Measurements from ENCODE around the gene HOXD8. TPM values are rescaled to one million over a fixed set of nuclear protein-coding genes. Genes with fewer than 3 reads are reported as not detected.

Gene HOXD8
- total RNA-seq, 1 donor from 2014 or later, result 0.58 TPM

- DNase-seq (ENCODE audit: low spot score in 2 of 2, unreplicated experiment in 2 of 2), result no peak
- Mint-ChIP-seq H3K36me3 (no peaks in the 10 kb centered on the region), H3K27ac (no peak overlapping the region), H3K27me3 (ENCODE audit: low read depth) (peaks cover 98% of the 10 kb centered on the region), H3K4me3 (peak overlapping the region; percentile 58), H3K9me3 (no peaks in the 10 kb centered on the region), H3K4me1 (peaks cover 13% of the 10 kb centered on the region)
- no peak for TF ChIP-seq CTCF (IDR thresholded peaks at IDR 0.05; ENCODE audit: unreplicated experiment)
Measured at GRCh38 chr2:176123411-176124109, 5.9 kb upstream of the HOXD8 start.

DNA sequence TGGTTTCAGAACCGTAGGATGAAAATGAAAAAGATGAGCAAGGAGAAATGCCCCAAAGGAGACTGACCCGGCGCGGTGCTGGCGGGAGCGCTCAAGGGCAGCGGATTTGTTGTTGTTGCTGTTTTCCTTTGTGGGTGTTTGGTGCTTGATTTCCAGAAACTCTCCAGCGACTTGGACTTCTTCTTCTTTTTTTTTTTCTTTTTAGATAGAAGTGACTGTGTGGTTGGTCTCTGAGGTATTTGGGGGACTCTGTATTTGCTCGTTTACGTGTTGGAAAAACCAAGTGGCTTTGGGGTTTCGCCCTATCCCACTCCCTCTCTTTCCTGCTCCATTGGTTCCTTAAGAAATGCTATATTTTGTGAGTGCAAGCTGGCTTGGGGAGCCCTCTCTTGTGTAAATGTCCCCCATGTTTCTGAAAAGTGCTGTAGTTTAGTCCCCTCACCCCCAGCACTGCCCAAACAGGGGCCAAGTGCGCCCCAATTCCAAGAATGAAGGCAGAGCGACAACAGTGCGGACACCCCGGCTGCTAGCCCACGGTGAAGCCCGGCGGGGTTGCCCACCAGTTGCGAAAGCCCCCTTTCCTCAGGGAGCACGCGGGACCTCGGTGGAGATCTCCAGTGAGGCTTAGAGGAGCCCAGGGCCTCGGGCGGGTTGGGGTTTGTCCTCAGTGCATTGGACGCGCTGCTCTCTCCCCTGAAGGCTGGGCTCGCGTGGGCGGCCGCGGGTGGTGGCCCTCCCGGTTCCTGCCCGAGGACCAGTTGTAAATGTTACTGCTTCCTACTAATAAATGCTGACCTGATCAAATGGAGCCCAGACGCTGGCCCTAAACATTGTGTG is 5.2 kb upstream of the HOXD8 start:
- no peak for DNase-seq (ENCODE audit: low spot score in 2 of 2, unreplicated experiment in 2 of 2)
- Mint-ChIP-seq H3K36me3 (no peaks in the 10 kb centered on the region), H3K4me3 (peak overlapping the region; percentile 58), H3K27ac (no peak overlapping the region), H3K9me3 (no peaks in the 10 kb centered on the region), H3K27me3 (ENCODE audit: low read depth) (peaks cover 98% of the 10 kb centered on the region), H3K4me1 (peaks cover 19% of the 10 kb centered on the region)
- TF ChIP-seq CTCF (IDR thresholded peaks at IDR 0.05; ENCODE audit: unreplicated experiment), result no peak

- Mint-ChIP-seq H3K4me1 (peaks cover 19% of the 10 kb centered on the region), H3K4me3 (no peak overlapping the region), H3K9me3 (no peaks in the 10 kb centered on the region), H3K27me3 (ENCODE audit: low read depth) (peaks cover 95% of the 10 kb centered on the region), H3K36me3 (no peaks in the 10 kb centered on the region), H3K27ac (no peak overlapping the region)
- DNase-seq (ENCODE audit: low spot score in 2 of 2, unreplicated experiment in 2 of 2), result no peak
- no peak for TF ChIP-seq CTCF (IDR thresholded peaks at IDR 0.05; ENCODE audit: unreplicated experiment)
Measured at GRCh38 chr2:176124947-176125771, 4.3 kb upstream of the HOXD8 start.

DNA sequence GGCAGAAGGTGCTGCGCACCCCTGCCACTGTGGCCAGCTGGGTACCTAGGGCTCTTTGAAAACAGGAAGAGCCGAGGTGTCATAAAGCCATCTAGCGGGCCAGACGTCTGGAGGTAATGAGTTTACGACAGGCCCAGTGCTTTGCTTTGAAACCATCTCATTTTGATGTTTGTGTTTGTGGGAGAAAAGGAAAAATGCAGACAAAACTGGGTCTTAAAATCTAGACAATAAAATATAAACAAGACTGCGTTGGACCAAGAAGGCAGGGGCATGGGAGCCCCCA is 3.8 kb upstream of the HOXD8 start:
- no peak for TF ChIP-seq CTCF (IDR thresholded peaks at IDR 0.05; ENCODE audit: unreplicated experiment)

DNA sequence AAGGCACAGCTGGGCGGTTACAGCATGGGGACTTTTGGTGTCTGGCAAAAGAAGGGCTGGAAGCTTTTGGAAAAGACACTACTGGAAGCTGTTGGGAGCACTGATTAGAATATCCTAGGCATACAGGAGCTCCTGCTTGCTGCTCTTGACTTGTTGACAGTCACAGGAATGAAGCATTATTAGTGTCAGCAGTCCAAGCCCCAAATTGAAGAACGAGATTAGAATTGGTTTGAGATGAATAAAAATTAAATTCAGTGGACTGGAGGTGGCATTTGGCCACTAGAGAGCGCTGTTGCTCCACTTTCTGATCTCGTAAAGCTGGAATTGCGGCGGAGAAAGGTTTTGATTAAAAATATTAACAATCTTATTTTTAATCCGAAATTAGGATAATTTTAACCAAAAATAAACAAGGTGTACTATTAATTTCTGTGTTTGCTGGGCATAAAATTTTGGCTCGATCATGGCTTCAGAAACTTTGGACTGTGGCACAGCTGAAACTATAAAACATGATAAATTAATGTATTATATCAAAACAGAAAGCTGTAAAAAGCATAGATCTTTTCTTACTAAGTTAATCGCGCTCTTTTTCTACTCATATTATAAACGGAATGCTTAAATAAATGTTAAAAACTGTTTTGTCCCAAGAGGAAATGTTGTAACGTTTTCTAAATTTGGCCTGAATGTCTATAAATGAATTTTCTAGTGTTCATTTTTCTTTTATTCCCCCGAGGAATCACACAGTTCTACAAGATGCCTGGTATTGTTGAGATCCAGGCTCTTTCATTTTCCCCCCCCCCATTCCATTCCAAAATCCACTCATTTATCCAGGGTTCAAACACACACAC is 2.4 kb upstream of the HOXD8 start:
- peaks cover 91% of the 10 kb centered on the region for H3K27me3 Mint-ChIP-seq (ENCODE audit: low read depth)
- no peaks in the 10 kb centered on the region for H3K9me3 Mint-ChIP-seq
- peak in 1 of 2 experiments; percentile 84 for DNase-seq (ENCODE audit: low spot score in 2 of 2, unreplicated experiment in 2 of 2)
- peak; percentile 92 for TF ChIP-seq CTCF (IDR thresholded peaks at IDR 0.05; ENCODE audit: unreplicated experiment)
- H3K36me3 Mint-ChIP-seq, result no peaks in the 10 kb centered on the region
- peaks cover 23% of the 10 kb centered on the region for H3K4me1 Mint-ChIP-seq
- no peak overlapping the region for H3K27ac Mint-ChIP-seq
- H3K4me3 Mint-ChIP-seq, result no peak overlapping the region

More for the DNA sequence above, 3.8 kb upstream of the HOXD8 start:
- H3K4me3 Mint-ChIP-seq, result no peak overlapping the region
- DNase-seq (ENCODE audit: low spot score in 2 of 2, unreplicated experiment in 2 of 2), result no peak
- H3K4me1 Mint-ChIP-seq, result peaks cover 21% of the 10 kb centered on the region
- H3K27me3 Mint-ChIP-seq (ENCODE audit: low read depth), result peaks cover 91% of the 10 kb centered on the region
- H3K36me3 Mint-ChIP-seq, result no peaks in the 10 kb centered on the region
- no peaks in the 10 kb centered on the region for H3K9me3 Mint-ChIP-seq
- H3K27ac Mint-ChIP-seq, result no peak overlapping the region

Measured in mesothelial cell of epicardium (in vitro differentiated cells).